Measurements from ENCODE around the gene CERS6. TPM values are rescaled to one million over a fixed set of nuclear protein-coding genes. Genes with fewer than 3 reads are reported as not detected.

The CERS6 gene
- total and polyA plus RNA-seq, 2 experiments from 2014 or later: 7.4 to 35.0 TPM

- H3K4me3 Mint-ChIP-seq: no peak overlapping the region
- H3K27me3 Mint-ChIP-seq (ENCODE audit: insufficient read depth, low read depth, poor library complexity): no peaks in the 10 kb centered on the region
- no peaks in the 10 kb centered on the region for H3F3A ChIP-seq (replicated peaks; ENCODE audit: low read depth)
- H3K9me3 Mint-ChIP-seq: no peaks in the 10 kb centered on the region
- ATAC-seq: no peak
- no peak overlapping the region for H3K4me2 ChIP-seq
- no peak overlapping the region for H3K27ac ChIP-seq (ENCODE audit: low read depth)
- H3K36me3 ChIP-seq (ENCODE audit: insufficient read depth): no peaks in the 10 kb centered on the region
- peaks cover 34% of the 10 kb centered on the region for H3K4me1 Mint-ChIP-seq
- no peak overlapping the region for H2AFZ ChIP-seq
- no peak for TF ChIP-seq ZNF114 (CRISPR knock-in tag; IDR thresholded peaks at IDR 0.05)
- TF ChIP-seq JUNB (IDR thresholded peaks at IDR 0.05; ENCODE audit: unreplicated experiment): no peak
- no peak for TF ChIP-seq REST (IDR thresholded peaks at IDR 0.05; ENCODE audit: unreplicated experiment)
- TF ChIP-seq ZNF331 (CRISPR knock-in tag; IDR thresholded peaks at IDR 0.05; ENCODE audit: low read depth): no peak
- TF ChIP-seq POLR2AphosphoS5 (IDR thresholded peaks at IDR 0.05; ENCODE audit: low read depth): no peak
- no peak for TF ChIP-seq CTCF (conservative IDR thresholded peaks at IDR 0.05; ENCODE audit: low read depth in 2 of 2)
- no peak for TF ChIP-seq STAT1 (IDR thresholded peaks at IDR 0.05; ENCODE audit: unreplicated experiment)
- TF ChIP-seq EZH2 (IDR thresholded peaks at IDR 0.05; ENCODE audit: low read depth, unreplicated experiment): no peak
- no peak for TF ChIP-seq EZH2phosphoT487 (IDR thresholded peaks at IDR 0.05; ENCODE audit: unreplicated experiment)
- no peak for TF ChIP-seq ETS1 (IDR thresholded peaks at IDR 0.05)
- TF ChIP-seq ZNF462 (CRISPR knock-in tag; IDR thresholded peaks at IDR 0.05): no peak
- TF ChIP-seq NANOG (IDR thresholded peaks at IDR 0.05; ENCODE audit: borderline replicate concordance): no peak
- no peak for TF ChIP-seq CREB1 (CRISPR knock-in tag; IDR thresholded peaks at IDR 0.05; ENCODE audit: low read depth)
- no peak overlapping the region for H3K4me3 ChIP-seq
- H3K36me3 Mint-ChIP-seq (ENCODE audit: low read depth): no peaks in the 10 kb centered on the region
- H4K20me1 ChIP-seq (replicated peaks; ENCODE audit: insufficient read depth): no peaks in the 10 kb centered on the region; the same call in 1 of the 2 replicates
- no peaks in the 10 kb centered on the region for H3K9me2 ChIP-seq (ENCODE audit: insufficient read depth)
- no peak for DNase-seq (ENCODE audit: low spot score)
- peaks cover 30% of the 10 kb centered on the region for H3K4me1 ChIP-seq (ENCODE audit: insufficient read depth)
- no peaks in the 10 kb centered on the region for H3K27me3 ChIP-seq (ENCODE audit: insufficient read depth)
- H3K27ac Mint-ChIP-seq: no peak overlapping the region
- 0 out of 2 replicates have a peak, but pooled peaks cover 3% of the 10 kb centered on the region for H3K79me2 ChIP-seq (replicated peaks; ENCODE audit: insufficient read depth)
Measured at GRCh38 chr2:168633200-168633599, 177.1 kb downstream of the CERS6 start.
